H1 (cell line): ENCODE results near the gene KIAA1586.

Source experiments
- CTCF ChIP-seq, 3 experiments: IDR thresholded peaks; 1 replicate in 2 of 3; 2 replicates in 1 of 3; pipeline versions ENCODE4 v1.5.1 to v1.6.1; 2011; ENCODE audit warnings: low read length in 3 of 3, mild to moderate bottlenecking in 3 of 3, inconsistent platforms in 2 of 3, low read depth in 1 of 3, moderate library complexity in 1 of 3; ENCODE audit not compliant: insufficient read depth in 1 of 3; ENCODE audit errors: control extremely low read depth in 1 of 3
- GTF2F1 ChIP-seq: IDR thresholded peaks from 2 replicates; pipeline ENCODE4 v1.6.1; 2012; ENCODE audit warnings: low read depth, low read length, improper control_type of control experiment, borderline replicate concordance
- RAD21 ChIP-seq, 2 experiments: IDR thresholded peaks in 1 of 2; conservative IDR thresholded peaks in 1 of 2; 2 replicates each; pipeline ENCODE4 v1.6.1; 2011; ENCODE audit warnings: low read depth in 2 of 2, low read length in 2 of 2, improper control_type of control experiment in 1 of 2, inconsistent platforms in 1 of 2, mild to moderate bottlenecking in 1 of 2, moderate library complexity in 1 of 2
- SP2 ChIP-seq: IDR thresholded peaks from 2 replicates; pipeline ENCODE4 v1.6.1; 2012; ENCODE audit warnings: mild to moderate bottlenecking, low read length, inconsistent platforms
- TF ChIP-seq, protein P1 (sequence below): IDR thresholded peaks from 2 replicates; pipeline ENCODE4 v1.6.1; 2012; ENCODE audit warnings: inconsistent platforms

GRCh38 chr6:57029213-57029612 lies 17.3 kb upstream of the KIAA1586 start:
- TF ChIP-seq RAD21 (IDR thresholded peaks at IDR 0.05 in 1 of 2, conservative IDR thresholded peaks at IDR 0.05 in 1 of 2; ENCODE audit: low read depth in 2 of 2, low read length in 2 of 2) (no peak), CTCF (IDR thresholded peaks at IDR 0.05; ENCODE audit: control extremely low read depth in 1 of 3, insufficient read depth in 1 of 3, low read depth in 1 of 3, low read length in 3 of 3) (no peak), GTF2F1 (no peak), SP2 (no peak)
- TF ChIP-seq, protein P1, sequence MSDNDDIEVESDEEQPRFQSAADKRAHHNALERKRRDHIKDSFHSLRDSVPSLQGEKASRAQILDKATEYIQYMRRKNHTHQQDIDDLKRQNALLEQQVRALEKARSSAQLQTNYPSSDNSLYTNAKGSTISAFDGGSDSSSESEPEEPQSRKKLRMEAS = no peak
